Natural killer cell (primary cell): ENCODE data around the gene DYSF. TPM values are rescaled to one million over a fixed set of nuclear protein-coding genes. Genes with fewer than 3 reads are reported as not detected.

Source experiments
- ATAC-seq, 3 donors: fragments of 150-1000 bp in 2 of 3; fragments of 200-7000 bp in 1 of 3; cut with Tn5 transposase; 1 replicate in 1 of 3; 2 replicates in 2 of 3; pipeline ENCODE4 v1.10.0; 2021; ENCODE audit warnings: mild to moderate bottlenecking in 2 of 3, moderate library complexity in 2 of 3
- DNase-seq, 2 donors: peaks; one replicate each; pipeline versions ENCODE4 v3.0.0 to v3.0.0-alpha.2; 2013 to 2021; ENCODE audit warnings: mixed read lengths in 1 of 2
- H3K27ac ChIP-seq: one replicate; pipeline ENCODE4 v1.5.1; 2013; ENCODE audit warnings: mild to moderate bottlenecking, low read length
- H3K27me3 ChIP-seq: one replicate; pipeline ENCODE4 v1.6.1; 2013; ENCODE audit warnings: low read length; ENCODE audit not compliant: control insufficient read depth, insufficient read depth
- H3K36me3 ChIP-seq: one replicate; pipeline ENCODE4 v1.6.1; 2013; ENCODE audit warnings: low read length; ENCODE audit not compliant: control insufficient read depth, insufficient read depth
- H3K4me1 ChIP-seq: one replicate; pipeline ENCODE4 v1.6.1; 2013; ENCODE audit warnings: low read length; ENCODE audit not compliant: control insufficient read depth, insufficient read depth
- H3K4me3 ChIP-seq: one replicate; pipeline ENCODE4 v1.5.1; 2013; ENCODE audit warnings: low read length
- H3K9me3 ChIP-seq: one replicate; pipeline ENCODE4 v1.6.1; 2013; ENCODE audit warnings: low read length; ENCODE audit not compliant: control insufficient read depth, insufficient read depth
- H3K27ac Mint-ChIP-seq, 2 donors: one replicate each; pipeline ENCODE4 v1.8.0; 2022; ENCODE audit warnings: mild to moderate bottlenecking in 2 of 2, mixed read lengths in 2 of 2, moderate library complexity in 1 of 2
- H3K27me3 Mint-ChIP-seq, 2 donors: one replicate each; pipeline ENCODE4 v1.8.0; 2022; ENCODE audit warnings: low read depth in 2 of 2, mixed read lengths in 2 of 2
- H3K36me3 Mint-ChIP-seq: one replicate; pipeline ENCODE4 v1.8.0; 2022; ENCODE audit warnings: mixed read lengths
- H3K4me1 Mint-ChIP-seq, 2 donors: one replicate each; pipeline ENCODE4 v1.8.0; 2022; ENCODE audit warnings: mixed read lengths in 2 of 2
- H3K4me3 Mint-ChIP-seq: one replicate; pipeline ENCODE4 v1.8.0; 2022; ENCODE audit warnings: mild to moderate bottlenecking, moderate library complexity, mixed read lengths
- H3K9me3 Mint-ChIP-seq, 2 donors: one replicate each; pipeline ENCODE4 v1.8.0; 2022; ENCODE audit warnings: mixed read lengths in 2 of 2
- WGBS: methylation state at CpG from one replicate; pipeline ENCODE4 v1.1.7; 2013; ENCODE audit warnings: missing lambda C conversion rate; ENCODE audit not compliant: insufficient coverage; 5-methylcytosine and 5-hydroxymethylcytosine counted together
- intact Hi-C: fragments of 100-400 bp; cut with micrococcal nuclease; formaldehyde crosslinking; loops from one replicate; pipeline ENCODE4 v1.14.2; 2022
- total RNA-seq, 4 donors: library from RNA; stranded (reverse); fragments of 120-200 nt in 1 of 4; gene quantifications; one replicate each; pipeline versions ENCODE4 v1.2.3 to v1.2.4, GENCODE V29; 2013 to 2022
- TF ChIP-seq, protein P1 (sequence below): fragments of 200-600 bp; IDR thresholded peaks from one replicate; pipeline ENCODE4 v1.8.0; 2022; ENCODE audit warnings: antibody characterized with exemption

Gene DYSF
- total RNA-seq, 3 donors from 2014 or later (not counting 1 experiment from before 2014, with no cell fraction given): 11.4 to 19.5 (median 12.4) TPM

DNA sequence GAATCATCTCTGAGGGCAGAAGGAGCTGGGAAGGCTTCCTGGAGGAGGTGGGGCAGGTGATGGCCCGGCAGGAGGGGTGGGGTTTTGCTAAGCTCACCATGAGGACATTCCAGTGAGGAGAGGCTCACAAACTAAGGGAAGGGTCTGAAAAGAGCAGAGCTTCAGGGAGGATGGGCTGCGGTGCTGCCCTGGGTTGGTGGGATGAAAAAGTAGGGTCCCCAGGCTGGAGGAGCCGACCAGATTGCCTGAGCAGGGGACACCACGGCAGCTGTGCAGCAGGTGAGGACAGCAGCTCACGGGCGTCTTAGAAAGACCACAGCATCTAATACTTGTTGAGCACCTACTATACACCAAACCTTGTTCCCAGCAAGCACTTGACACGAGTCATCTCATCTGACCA lies 82.2 kb downstream of the DYSF start:
- DNase-seq (no peak), ATAC-seq (no peak)
- H3K4me1 ChIP-seq: peaks cover 7% of the 10 kb centered on the region
- no peaks in the 10 kb centered on the region for H3K36me3 ChIP-seq
- no peak overlapping the region for H3K27ac ChIP-seq
- no peak overlapping the region for H3K4me3 ChIP-seq
- no peaks in the 10 kb centered on the region for H3K9me3 ChIP-seq
- Mint-ChIP-seq H3K4me1 (peaks cover 11 to 12% of the 10 kb centered on the region in 2 donors), H3K27me3 (peaks cover 8 to 23% of the 10 kb centered on the region in 2 donors), H3K9me3 (no peaks in the 10 kb centered on the region), H3K4me3 (no peak overlapping the region), H3K36me3 (no peaks in the 10 kb centered on the region), H3K27ac (no peak overlapping the region)
- intact Hi-C loops: no loop called here
- H3K27me3 ChIP-seq: no peaks in the 10 kb centered on the region
- TF ChIP-seq, protein P1, sequence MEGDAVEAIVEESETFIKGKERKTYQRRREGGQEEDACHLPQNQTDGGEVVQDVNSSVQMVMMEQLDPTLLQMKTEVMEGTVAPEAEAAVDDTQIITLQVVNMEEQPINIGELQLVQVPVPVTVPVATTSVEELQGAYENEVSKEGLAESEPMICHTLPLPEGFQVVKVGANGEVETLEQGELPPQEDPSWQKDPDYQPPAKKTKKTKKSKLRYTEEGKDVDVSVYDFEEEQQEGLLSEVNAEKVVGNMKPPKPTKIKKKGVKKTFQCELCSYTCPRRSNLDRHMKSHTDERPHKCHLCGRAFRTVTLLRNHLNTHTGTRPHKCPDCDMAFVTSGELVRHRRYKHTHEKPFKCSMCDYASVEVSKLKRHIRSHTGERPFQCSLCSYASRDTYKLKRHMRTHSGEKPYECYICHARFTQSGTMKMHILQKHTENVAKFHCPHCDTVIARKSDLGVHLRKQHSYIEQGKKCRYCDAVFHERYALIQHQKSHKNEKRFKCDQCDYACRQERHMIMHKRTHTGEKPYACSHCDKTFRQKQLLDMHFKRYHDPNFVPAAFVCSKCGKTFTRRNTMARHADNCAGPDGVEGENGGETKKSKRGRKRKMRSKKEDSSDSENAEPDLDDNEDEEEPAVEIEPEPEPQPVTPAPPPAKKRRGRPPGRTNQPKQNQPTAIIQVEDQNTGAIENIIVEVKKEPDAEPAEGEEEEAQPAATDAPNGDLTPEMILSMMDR: no peak
- 94% methylated on average over 7 of the region's 7 CpGs for WGBS

DNA sequence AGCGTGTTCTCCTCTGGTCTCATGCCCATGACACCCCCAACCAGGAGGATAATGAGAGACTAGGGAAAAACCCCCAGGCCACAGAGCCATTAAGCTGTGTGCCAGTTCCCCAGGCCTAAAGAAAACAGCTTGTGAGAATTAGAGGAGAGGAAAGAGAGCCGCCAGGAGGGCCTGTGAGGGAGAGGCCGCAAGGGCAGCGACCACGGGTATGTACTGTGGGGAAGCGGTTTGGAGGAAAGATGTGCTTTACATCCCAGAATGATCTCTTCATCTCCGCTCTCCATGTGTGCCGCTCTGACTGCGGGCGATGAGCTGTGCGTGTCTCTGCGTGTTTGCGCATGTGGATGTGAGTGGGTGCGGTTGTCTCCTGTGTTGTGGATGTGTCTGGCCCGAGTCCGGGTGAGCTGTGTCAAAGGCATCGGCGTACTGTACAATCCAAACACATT lies 82.9 kb downstream of the DYSF start:
- Histone ChIP-seq H3K36me3 (no peaks in the 10 kb centered on the region), H3K27me3 (no peaks in the 10 kb centered on the region), H3K4me3 (no peak overlapping the region), H3K4me1 (peaks cover 7% of the 10 kb centered on the region), H3K27ac (no peak overlapping the region), H3K9me3 (no peaks in the 10 kb centered on the region)
- Mint-ChIP-seq H3K4me3 (no peak overlapping the region), H3K27me3 (peaks cover 8 to 16% of the 10 kb centered on the region in 2 donors), H3K9me3 (no peaks in the 10 kb centered on the region), H3K27ac (no peak overlapping the region), H3K36me3 (no peaks in the 10 kb centered on the region), H3K4me1 (peaks cover 11 to 12% of the 10 kb centered on the region in 2 donors)
- intact Hi-C loops: no loop called here
- WGBS: 91% methylated on average over 17 of the region's 18 CpGs
- DNase-seq (no peak), ATAC-seq (no peak)
- TF ChIP-seq, protein P1: no peak

DNA sequence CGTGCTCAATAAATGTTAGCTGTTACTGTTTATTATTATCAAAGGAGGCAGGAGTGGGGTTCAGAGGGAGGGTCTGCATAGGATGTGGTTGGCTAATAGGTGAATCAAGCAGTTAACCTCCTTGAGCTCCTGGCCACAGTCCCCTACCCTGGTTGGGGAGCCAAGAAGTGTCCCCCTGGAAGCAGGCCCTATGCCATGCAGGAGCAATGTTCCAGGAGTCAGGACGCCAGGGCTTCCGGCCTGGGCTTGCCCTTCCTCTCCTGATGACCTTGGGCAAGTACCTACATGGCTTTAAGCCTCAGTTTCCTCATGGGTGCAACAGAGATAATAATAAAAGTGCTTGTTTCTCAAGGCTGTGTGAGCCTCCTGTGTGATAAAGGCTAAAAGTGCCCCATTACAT lies 84.9 kb downstream of the DYSF start:
- Histone ChIP-seq H3K27ac (no peak overlapping the region), H3K36me3 (no peaks in the 10 kb centered on the region), H3K4me1 (peaks cover 7% of the 10 kb centered on the region), H3K9me3 (no peaks in the 10 kb centered on the region), H3K4me3 (no peak overlapping the region), H3K27me3 (no peaks in the 10 kb centered on the region)
- no peak overlapping the region for H3K4me3 Mint-ChIP-seq
- TF ChIP-seq, protein P1: no peak
- peaks cover 4 to 6% of the 10 kb centered on the region in 2 donors for H3K27me3 Mint-ChIP-seq
- peak overlapping the region; percentile 61 to 72 for H3K27ac Mint-ChIP-seq
- peaks cover 11 to 12% of the 10 kb centered on the region in 2 donors for H3K4me1 Mint-ChIP-seq
- 92% methylated on average over 3 of the region's 3 CpGs for WGBS
- ATAC-seq (no peak), DNase-seq (no peak)
- no peaks in the 10 kb centered on the region for H3K36me3 Mint-ChIP-seq
- H3K9me3 Mint-ChIP-seq: no peaks in the 10 kb centered on the region
- intact Hi-C loops: no loop called here

DNA sequence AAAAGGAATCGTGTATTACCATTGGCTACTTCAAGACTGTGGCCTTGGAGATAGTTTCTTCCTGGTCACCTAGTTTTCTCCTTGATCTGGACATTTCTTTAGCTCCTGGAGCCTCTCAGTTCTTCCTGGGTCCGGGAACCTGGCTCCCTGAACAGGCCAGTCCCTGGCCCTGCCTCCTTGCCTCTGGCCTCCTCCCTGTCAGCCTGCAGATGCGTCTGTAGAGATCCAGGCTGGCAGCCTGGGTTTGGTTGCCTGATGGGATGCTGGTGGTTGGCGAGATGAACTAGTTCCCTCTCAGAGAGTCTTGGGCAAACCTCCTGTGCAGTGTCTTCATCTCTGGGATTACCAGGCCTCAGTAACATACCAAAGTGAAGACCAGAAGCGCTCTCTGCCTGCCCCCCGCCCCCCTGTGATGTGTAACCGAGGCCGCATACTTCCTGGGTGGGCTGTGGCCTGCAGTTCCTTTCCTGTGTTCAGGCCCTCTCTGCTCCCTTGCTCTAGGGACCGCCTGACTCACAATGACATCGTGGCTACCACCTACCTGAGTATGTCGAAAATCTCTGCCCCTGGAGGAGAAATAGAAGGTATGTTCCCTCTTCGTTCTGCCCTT lies 85.4 kb downstream of the DYSF start:
- H3K27ac ChIP-seq: no peak overlapping the region
- Mint-ChIP-seq H3K27ac (peak overlapping the region; percentile 61 to 72), H3K9me3 (no peaks in the 10 kb centered on the region), H3K27me3 (peaks cover 4 to 6% of the 10 kb centered on the region in 2 donors), H3K36me3 (no peaks in the 10 kb centered on the region), H3K4me1 (peaks cover 11 to 12% of the 10 kb centered on the region in 2 donors), H3K4me3 (peak overlapping the region; percentile 70)
- 70% methylated on average over 9 of the region's 12 CpGs for whole genome bisulfite sequencing
- H3K36me3 ChIP-seq: no peaks in the 10 kb centered on the region
- ATAC-seq (peak; percentile 77 to 86 (median 83)), DNase-seq (peak in 1 of 2 donors; percentile 19)
- no peaks in the 10 kb centered on the region for H3K9me3 ChIP-seq
- H3K27me3 ChIP-seq: no peaks in the 10 kb centered on the region
- TF ChIP-seq, protein P1: no peak
- H3K4me1 ChIP-seq: peaks cover 7% of the 10 kb centered on the region
- intact Hi-C loops: no loop called here
- no peak overlapping the region for H3K4me3 ChIP-seq
